ENCODE data around the gene ILRUN. TPM values are rescaled to one million over a fixed set of nuclear protein-coding genes. Genes with fewer than 3 reads are reported as not detected.

The ILRUN gene
- total RNA-seq, 1 experiment from 2014 or later, result 62.8 TPM

- in situ Hi-C loops (cut with HindIII; ENCODE audit: low pct_unique_long_range_greater_than_20kb, low sequenced_read_pairs), result no loop called here
- CTCF ChIA-PET, result no interaction called here
Measured at GRCh38 chr6:34672657-34673043, 23.9 kb downstream of the ILRUN start.

GRCh38 chr6:34671801-34672656 lies 24.5 kb downstream of the ILRUN start:
- H3K36me3 ChIP-seq (ENCODE audit: control insufficient read depth, insufficient read depth, low read length), result no peaks in the 10 kb centered on the region
- TF ChIP-seq POLR2AphosphoS5 (IDR thresholded peaks at IDR 0.05; ENCODE audit: low read depth, low read length), result no peak
- no peak for TF ChIP-seq REST (IDR thresholded peaks at IDR 0.05; ENCODE audit: insufficient read depth in 1 of 2, low read depth in 2 of 2, low read length in 1 of 2)
- CTCF ChIA-PET, result no interaction called here
- intact Hi-C loops (cut with micrococcal nuclease; ENCODE audit: unreplicated experiment), result no loop called here
- in situ Hi-C loops (cut with HindIII; ENCODE audit: low pct_unique_long_range_greater_than_20kb, low sequenced_read_pairs), result no loop called here
- H3K27ac ChIP-seq (ENCODE audit: low read length), result no peak overlapping the region
- H3K4me1 ChIP-seq (ENCODE audit: control insufficient read depth, insufficient read depth, low read length), result peaks cover 3% of the 10 kb centered on the region; the same call in 1 of the 2 replicates
- no peaks in the 10 kb centered on the region for H3K9me3 ChIP-seq (ENCODE audit: control insufficient read depth, insufficient read depth, low read depth, low read length)
- POLR2A ChIA-PET, result interaction anchor here (0.7 kb wide), 1 partner anchor 206 kb away, joined by 3 read pairs; the partner anchor contains the start of gene PACSIN1
- no TSS peak for BruUV-seq (replicated peaks)
- no peaks in the 10 kb centered on the region for H3K27me3 ChIP-seq (ENCODE audit: control insufficient read depth, insufficient read depth, low read length)
- ATAC-seq (peak; percentile 70; the same call in 1 of the 2 replicates), DNase-seq (ENCODE audit: low read depth, low spot score) (no peak)
- no peak overlapping the region for H3K4me3 ChIP-seq (ENCODE audit: low read depth in 2 of 2, low read length in 2 of 2)

More at GRCh38 chr6:34672657-34673043, 23.9 kb downstream of the ILRUN start:
- no peak overlapping the region for H3K4me3 ChIP-seq (ENCODE audit: low read depth in 2 of 2, low read length in 2 of 2)
- H3K4me1 ChIP-seq (ENCODE audit: control insufficient read depth, insufficient read depth, low read length), result peaks cover 3% of the 10 kb centered on the region; the same call in 1 of the 2 replicates
- no TSS peak for BruUV-seq (replicated peaks)
- H3K9me3 ChIP-seq (ENCODE audit: control insufficient read depth, insufficient read depth, low read depth, low read length), result no peaks in the 10 kb centered on the region
- TF ChIP-seq REST (IDR thresholded peaks at IDR 0.05; ENCODE audit: insufficient read depth in 1 of 2, low read depth in 2 of 2, low read length in 1 of 2), result no peak
- TF ChIP-seq, protein P1, sequence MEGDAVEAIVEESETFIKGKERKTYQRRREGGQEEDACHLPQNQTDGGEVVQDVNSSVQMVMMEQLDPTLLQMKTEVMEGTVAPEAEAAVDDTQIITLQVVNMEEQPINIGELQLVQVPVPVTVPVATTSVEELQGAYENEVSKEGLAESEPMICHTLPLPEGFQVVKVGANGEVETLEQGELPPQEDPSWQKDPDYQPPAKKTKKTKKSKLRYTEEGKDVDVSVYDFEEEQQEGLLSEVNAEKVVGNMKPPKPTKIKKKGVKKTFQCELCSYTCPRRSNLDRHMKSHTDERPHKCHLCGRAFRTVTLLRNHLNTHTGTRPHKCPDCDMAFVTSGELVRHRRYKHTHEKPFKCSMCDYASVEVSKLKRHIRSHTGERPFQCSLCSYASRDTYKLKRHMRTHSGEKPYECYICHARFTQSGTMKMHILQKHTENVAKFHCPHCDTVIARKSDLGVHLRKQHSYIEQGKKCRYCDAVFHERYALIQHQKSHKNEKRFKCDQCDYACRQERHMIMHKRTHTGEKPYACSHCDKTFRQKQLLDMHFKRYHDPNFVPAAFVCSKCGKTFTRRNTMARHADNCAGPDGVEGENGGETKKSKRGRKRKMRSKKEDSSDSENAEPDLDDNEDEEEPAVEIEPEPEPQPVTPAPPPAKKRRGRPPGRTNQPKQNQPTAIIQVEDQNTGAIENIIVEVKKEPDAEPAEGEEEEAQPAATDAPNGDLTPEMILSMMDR (IDR thresholded peaks at IDR 0.05), result no peak
- no peak for TF ChIP-seq TCF7L2 (IDR thresholded peaks at IDR 0.05; ENCODE audit: low read depth, low read length)
- TF ChIP-seq POLR2AphosphoS5 (IDR thresholded peaks at IDR 0.05; ENCODE audit: low read depth, low read length), result no peak
- TF ChIP-seq SIN3A (IDR thresholded peaks at IDR 0.05; ENCODE audit: borderline replicate concordance, insufficient read depth, low read depth, low read length), result no peak
- POLR2A ChIA-PET, result interaction anchor here (0.7 kb wide), 1 partner anchor 207 kb away, joined by 3 read pairs; the partner anchor contains the start of gene PACSIN1
- DNase-seq (ENCODE audit: low read depth, low spot score), result no peak
- no peaks in the 10 kb centered on the region for H3K36me3 ChIP-seq (ENCODE audit: control insufficient read depth, insufficient read depth, low read length)
- no peaks in the 10 kb centered on the region for H3K27me3 ChIP-seq (ENCODE audit: control insufficient read depth, insufficient read depth, low read length)
- intact Hi-C loops (cut with micrococcal nuclease; ENCODE audit: unreplicated experiment), result no loop called here
- peak overlapping the region; percentile 12; the same call in 1 of the 2 replicates for H3K27ac ChIP-seq (ENCODE audit: low read length)
- ATAC-seq, result no peak

Measured in Panc1 (cell line).